Measurements from ENCODE around the gene EVA1C.

- no peak for TF ChIP-seq CTCF (IDR thresholded peaks at IDR 0.05; ENCODE audit: low read depth, low read length)
- no peak for TF ChIP-seq EZH2phosphoT487 (IDR thresholded peaks at IDR 0.05; ENCODE audit: low read depth)
These were observed 34.7 kb downstream of the EVA1C start for GRCh38 chr21:32447224-32447623.

Measured in OCI-LY3 (cell line).